HG02678 (cell line): ENCODE data around the gene SLC18A3.

ENCODE experiments used
- ATAC-seq: cut with Tn5 transposase; IDR thresholded peaks from one replicate; pipeline ENCODE4 v1.9.1; 2021; ENCODE audit warnings: mild to moderate bottlenecking, moderate library complexity; ENCODE audit not compliant: unreplicated experiment

Gene SLC18A3

DNA sequence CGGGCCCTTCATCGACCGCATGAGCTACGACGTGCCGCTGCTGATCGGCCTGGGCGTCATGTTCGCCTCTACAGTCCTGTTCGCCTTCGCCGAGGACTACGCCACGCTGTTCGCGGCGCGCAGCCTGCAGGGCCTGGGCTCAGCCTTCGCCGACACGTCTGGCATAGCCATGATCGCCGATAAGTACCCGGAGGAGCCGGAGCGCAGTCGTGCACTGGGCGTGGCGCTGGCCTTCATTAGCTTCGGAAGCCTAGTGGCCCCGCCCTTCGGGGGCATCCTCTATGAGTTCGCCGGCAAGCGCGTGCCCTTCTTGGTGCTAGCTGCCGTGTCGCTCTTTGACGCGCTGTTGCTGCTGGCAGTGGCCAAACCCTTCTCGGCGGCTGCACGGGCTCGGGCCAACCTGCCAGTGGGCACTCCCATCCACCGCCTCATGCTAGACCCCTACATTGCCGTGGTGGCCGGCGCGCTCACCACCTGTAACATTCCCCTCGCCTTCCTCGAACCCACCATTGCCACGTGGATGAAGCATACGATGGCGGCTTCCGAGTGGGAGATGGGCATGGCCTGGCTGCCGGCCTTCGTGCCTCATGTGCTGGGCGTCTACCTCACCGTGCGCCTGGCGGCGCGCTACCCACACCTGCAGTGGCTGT, 1.2 kb downstream of the SLC18A3 start:
- no peak for ATAC-seq

DNA sequence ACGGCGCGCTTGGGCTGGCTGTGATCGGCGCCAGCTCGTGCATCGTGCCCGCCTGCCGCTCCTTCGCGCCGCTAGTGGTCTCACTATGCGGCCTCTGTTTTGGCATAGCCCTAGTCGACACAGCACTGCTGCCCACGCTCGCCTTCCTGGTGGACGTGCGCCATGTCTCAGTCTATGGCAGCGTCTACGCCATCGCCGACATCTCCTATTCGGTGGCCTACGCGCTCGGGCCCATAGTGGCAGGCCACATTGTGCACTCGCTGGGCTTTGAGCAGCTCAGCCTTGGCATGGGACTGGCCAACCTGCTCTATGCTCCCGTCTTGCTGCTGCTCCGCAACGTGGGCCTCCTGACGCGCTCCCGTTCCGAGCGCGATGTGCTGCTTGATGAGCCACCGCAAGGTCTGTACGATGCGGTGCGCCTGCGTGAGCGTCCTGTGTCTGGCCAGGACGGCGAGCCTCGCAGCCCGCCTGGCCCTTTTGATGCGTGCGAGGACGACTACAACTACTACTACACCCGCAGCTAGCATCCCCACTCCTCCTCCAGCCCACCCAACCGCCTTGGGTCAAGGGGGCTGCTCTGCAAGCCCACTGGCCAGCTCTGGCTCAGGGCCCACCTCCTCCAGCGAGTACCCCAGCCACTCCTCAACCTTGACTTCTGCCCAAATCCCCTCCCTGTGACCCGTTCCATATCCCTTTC, 1.9 kb downstream of the SLC18A3 start:
- ATAC-seq = no peak

DNA sequence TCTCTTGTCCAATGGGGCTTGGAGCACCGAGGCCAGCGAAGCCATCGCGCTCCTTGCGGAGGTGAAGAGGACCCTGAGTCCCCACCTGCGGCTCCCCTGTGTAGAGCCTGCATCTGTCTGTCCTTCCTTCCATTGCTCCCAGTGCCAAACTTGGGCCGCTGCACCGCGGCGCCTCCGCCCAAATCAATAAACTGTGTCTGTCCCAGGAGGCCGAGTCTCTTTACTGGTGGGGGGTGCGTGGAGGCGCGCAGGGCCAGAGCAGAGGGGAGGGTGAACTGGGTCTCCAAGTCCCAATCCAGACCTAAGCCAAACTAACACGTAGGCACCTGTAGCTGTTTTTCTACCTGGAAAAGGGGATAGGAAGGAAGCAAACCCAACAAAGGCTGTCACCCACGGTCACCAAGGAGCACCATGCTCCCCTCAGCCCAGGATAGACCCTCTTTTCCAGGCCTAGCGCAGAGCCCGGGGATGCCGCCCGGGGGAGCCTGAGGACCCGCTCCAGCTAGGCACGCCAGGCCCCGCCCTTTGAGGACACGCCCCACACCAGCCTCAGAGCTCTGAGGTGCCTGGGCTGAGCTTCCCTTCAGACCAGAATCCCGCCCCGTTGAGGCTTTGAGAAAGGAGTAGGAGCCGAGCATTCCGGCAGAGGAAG, 2.5 kb downstream of the SLC18A3 start:
- no peak for ATAC-seq

DNA sequence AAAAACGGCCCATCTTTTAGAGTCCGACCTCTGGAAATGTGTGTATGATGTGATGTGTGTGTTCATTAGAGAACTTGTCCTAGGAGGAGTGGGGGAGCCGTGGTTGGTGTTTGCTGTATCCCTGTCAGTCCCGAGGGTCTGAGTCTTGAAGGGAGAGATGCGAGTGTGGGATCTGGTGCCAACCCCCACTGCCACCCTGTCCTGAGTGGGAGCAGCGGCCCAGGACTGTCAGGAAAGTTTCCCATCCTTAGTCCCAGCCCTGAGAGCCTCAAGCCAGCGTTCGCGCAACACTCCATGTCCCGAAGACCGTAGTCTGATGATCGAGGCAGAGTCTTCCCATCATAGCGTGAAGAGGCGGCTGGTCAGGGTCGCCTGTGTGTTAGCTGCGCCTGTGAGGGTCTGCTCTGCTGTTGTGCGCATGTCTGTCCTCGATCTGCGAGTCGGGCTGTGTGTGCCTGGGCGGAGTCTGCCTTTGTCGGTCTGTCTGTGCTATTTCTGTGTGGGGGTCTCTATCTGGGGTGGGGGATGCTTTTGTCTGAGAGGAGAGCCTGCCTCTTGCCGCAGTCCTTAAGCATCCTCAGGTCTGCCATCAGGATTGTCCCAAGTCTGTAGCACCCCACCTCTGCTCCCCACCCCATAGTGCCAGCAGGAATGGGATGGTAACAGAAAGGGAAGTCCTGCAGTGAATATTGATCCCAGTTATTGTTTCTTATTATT, 3.2 kb downstream of the SLC18A3 start:
- no peak for ATAC-seq

DNA sequence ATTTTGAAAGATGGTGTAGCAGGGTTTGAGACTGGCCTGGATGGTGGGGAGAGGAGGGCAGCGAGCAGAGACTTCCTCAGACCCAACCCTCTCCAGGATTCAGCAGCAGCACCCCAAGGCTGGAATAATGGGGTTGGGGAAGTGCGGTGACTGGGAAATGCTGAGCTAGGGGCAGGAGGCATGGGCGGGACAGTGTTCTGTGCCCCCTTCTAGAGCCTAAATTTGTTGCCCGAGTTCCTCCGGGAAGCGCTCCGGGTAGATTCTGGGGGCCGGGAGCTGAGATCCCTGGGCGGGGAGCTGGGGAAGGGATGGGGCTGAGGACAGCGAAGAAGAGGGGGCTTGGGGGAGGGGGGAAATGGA, 3.8 kb downstream of the SLC18A3 start, which contains the start of gene CHAT:
TSS of gene CHAT (plus strand) at position 156 of the 360 bp plus-strand sequence. CDS start at position 309, 153 bp downstream.
- no peak for ATAC-seq

DNA sequence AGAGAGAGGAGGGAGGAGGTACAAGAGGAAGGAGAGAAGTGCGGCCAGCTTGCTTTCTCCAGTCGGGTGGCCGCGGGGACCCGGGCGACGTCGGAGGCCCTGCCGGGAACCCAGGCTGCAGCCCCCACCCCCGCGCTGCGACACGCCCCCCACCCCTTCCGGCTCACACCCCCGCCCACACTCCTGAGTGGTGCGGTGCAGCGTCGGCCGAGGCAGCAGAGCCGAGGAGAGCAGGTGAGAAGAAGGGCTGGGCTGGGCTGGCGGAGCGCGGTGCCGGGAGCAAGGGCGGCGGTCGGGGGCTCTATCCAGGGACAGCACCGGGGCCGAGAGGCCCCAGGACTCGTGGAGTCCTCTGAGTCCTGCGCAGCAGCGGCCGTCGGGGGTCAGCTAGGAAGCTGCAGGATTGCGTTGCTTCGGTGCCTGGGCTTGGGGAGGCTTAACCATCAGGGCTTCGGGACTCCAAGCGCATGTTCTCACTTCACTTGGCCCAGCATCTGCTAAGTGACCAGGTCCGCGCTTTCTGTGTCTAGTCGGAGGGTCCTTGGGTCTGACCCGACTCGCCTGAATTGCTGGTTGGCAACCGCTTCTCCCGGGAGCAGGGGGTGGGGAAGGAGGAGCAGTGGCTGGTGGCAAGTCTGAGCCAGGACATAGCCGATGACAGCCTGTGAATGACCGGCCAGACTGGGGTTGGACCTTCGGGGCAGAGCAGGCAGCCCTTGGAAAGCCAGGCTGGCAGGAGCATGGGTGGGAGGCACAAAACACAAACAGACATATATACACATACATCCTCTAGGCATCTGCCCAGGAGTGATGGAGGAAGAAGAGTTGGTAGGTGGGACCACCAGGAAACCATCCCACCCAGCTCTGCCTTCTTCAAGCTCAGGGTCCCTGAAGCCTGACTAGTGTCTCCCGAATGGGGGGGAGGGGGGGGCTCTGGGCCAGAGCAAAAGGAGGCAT, 4.4 kb downstream of the SLC18A3 start:
- ATAC-seq = no peak

DNA sequence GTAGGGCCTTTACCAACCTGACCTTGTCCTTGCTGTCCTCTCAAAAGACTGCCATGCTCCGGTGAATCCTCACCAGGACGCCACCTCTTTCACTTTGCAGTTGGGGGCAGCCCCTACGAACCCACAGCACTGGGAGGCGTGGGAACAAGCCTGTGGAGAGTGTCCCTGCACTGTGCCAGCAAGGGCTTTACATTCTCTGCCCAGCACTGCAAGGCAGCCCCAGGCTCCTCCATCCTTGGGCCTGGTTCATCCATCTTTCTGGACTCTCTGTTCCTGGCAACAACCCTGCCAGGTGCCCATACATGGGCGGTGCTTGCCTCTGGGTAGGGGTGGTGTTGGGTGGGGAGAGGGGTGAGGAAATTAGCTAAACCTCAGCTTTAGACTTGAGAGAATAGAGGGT, 5.1 kb downstream of the SLC18A3 start:
- ATAC-seq = no peak

DNA sequence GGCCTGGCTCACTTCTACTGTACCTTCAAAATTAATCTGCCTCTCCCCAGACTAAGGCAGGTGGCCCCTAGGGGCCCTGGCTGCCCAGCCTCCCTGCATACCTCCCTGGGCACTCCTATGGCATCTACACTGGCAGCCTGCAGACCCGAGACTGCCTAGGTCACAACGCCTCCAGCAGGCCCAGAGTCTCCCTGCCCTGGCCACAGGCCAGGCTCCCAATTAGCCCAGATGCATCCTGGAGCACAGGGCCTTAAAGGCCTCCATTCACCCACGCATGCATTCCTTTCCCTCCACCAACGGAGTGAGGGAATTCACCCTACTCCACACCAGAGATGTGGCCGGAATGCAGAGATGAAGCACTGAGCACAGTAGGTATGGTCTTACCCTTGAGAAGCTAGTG, 5.6 kb downstream of the SLC18A3 start:
- ATAC-seq = no peak

DNA sequence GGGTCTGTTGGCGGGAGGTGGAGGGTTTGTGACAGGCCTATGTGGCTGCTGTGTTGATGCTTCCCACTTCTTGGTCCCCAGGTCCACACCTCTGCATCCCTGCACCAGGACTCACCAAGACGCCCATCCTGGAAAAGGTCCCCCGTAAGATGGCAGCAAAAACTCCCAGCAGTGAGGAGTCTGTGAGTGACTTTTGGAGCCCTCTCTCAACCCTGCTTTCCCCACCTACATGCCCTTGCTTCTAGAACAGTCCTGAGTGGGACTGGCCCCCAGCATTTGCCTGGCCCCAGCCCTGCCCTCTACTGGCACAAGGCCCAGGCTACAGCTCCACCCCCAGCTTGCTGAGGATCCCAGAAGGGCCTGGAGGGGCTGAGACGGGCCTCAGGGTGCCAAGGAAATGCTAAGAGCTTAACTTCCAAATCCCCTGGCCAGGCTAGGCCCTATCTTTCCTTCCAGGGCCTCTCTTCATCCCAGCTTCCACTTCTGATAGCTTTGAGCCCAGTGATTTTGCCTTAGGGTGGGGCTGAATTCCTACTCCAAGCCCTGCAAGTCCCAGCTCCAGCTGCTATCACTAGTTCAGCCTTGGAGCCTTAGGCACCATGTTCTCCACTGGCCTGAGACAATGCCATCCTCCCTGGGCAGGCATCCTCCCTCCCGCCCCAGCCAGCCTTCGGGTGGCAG, 6.5 kb downstream of the SLC18A3 start:
- ATAC-seq = no peak

DNA sequence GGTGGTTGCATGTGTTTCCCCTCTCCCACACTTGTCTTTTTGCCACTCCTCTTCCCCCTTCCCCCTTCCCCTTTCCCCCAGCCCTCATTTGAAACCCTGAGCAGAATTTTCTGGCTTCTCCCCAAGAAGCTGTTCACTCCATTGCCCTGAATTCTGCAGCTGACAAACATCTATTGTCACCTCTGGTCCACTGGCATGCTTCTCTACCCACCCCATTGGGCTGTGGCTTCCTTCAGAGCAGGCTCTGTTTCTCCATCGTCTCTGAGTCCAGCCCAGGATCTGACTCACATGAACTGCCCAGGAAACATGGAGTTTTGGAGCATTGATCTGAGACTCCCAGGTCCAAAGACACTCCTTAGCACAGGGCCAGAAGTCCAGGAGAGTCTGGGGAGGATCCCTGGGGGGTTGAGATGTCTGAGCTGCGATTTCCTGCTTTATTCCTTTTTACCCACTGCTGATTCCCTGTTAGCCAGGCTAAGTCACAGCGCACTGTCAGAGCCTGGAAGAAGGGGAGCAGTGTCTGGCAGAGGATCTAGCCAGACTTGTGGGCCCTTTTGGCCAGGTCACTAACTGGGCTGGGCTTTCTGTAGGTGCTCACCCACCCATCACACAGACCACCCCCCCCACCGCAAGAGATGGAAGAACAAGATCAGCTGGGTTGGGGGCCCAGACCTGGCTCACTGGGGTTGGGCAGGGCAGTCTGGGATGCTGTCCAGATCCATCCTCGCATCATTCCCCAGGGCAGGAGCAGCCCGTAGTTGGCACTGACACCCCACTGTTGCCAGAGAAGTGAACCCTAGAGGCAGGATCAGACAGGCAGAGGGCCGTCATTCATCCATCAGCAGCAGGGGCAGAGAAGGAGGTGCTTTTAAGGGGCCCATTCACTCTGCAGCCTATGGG, 7.3 kb downstream of the SLC18A3 start:
- no peak for ATAC-seq

DNA sequence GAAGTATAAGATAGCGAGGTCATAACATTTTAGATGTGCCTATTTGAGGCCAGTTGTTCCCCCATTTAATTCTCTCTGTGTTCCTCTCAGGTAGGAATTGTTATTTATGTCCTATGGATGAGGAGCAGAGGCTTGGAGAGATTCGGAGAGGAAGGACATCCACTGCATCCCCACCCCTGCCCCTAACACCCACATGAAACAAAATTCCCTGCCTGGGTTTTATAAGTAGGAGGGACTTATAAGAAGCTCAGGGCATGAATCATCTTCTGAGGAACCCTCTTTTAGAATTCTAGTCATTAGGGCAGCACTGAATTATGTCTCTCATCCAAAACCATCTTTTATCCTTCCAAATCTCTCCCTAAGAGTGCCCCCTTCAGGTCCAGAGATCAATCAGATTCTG, 8.7 kb downstream of the SLC18A3 start:
- no peak for ATAC-seq

DNA sequence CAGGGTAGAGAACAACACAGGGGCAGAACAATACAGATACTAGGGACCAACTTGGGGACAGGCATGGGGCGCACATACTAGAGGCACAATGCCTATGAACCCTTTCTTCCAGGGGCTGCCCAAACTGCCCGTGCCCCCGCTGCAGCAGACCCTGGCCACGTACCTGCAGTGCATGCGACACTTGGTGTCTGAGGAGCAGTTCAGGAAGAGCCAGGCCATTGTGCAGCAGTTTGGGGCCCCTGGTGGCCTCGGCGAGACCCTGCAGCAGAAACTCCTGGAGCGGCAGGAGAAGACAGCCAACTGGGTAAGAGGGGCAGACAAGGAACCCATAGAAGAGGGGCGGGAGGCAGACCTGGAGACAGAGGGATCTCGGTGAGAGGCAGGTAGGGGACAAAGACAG, 9.5 kb downstream of the SLC18A3 start:
- ATAC-seq = no peak

DNA sequence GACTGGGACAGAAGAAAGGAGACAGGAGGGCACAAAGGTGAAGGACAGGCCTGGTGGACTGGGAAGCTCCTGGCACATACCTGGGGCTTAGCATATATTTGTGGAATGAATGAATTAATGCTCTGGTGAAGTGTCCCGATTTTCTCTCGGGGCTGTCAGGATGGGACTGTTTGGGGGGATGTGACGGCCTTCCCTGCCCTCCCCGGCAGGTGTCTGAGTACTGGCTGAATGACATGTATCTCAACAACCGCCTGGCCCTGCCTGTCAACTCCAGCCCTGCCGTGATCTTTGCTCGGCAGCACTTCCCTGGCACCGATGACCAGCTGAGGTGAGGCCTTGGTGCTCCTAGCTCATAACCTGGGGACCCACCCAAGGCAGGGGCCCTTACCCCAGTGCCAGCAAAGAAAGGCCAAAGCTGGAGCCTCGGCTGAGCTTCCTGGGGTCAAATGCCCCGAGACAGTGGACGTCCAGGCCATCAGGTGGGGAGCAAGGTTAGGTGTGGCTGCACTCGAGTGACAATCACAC, 10.2 kb downstream of the SLC18A3 start:
- ATAC-seq = no peak

DNA sequence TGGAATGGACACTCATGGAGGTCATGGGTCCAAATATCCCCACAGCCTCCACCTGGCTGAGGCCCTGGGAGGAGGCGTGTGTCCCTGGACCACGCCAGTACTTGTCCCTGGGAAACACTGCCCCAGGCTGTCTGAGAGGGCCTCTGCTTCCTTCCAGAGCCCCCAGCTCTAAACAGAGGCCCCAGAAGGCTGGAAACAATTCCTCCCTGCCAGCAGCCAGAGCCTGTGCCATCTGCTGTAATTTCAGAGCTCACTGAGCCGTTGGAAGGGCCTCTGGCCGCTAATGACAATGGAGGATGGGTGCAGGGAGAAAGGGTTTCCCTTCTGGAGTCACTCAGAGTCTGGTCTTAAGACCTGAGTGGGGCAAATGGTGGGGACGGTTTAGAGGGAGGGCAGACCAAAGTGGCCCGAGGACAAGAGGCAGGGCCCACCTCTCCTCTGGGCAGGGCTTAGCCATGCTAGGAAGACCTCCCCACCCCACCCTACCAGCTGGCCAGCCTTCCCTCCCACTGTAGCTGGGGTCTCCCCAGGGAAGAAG, 10.8 kb downstream of the SLC18A3 start:
- no peak for ATAC-seq

DNA sequence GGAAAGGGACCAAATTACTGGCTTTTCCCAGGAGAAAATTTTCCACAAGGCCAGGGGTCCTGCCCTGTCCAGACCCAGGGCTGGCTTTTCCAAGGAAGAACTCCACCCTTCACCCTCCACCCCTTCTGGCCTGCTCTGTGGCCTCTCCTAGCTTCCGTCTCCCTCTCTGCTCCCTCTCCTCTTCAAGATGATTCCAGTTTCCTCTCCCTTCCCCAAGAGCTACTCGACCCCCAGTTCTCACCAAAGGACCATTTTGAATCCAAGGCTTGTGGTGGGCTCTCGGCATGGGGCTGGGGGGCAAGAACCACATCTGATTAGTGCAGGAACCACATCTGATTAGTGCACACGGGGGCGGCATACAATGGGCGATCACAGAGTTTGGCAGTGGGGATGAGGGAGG, 11.5 kb downstream of the SLC18A3 start:
- ATAC-seq = no peak

DNA sequence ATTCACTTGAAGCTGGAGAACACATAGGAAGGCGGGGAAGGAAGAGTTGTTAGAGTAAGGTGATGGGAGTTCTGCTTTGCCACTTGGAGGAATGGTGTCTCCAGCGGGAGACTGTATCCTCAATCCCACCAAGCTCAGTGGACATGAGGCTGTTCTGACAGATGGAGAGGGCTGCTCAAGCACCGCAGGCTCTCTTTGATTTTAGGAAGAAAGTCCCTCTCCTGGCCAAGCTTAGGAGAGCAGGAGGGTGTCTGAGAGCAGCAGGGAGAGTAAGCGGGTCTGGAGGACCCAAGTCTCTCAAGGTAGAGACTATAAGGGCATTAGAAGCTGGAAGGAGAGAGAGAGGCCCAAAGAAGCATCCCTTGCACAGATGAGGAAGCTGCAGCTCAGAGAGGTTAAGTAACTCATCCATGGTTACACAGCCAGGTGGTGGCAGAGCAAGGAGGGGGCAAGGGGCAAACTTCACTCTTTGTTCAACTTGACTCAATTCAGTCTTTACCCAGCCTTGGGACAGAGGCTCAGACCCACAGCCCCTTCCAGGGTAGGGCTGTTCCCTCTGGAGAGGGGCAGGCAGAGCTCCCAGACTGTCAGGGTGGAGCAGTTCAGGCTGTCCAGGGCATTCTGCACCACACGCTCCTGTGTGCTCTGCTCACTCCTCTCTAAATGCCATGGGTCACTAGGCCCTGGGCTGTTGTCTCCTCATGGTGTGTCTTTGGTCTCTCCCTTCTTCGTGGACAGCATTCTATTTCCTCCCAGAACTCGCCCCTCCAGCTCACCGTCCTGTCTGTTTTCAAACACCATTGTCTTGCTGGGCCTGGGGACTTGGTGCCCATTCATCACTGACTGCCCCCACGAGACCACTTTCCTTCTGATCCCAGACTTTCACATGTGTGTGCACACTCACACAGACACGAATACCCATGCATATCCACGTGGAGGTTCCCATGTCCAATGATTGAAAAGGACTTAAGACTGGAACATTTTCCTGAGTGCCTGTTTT, 12.6 kb downstream of the SLC18A3 start:
- no peak for ATAC-seq

DNA sequence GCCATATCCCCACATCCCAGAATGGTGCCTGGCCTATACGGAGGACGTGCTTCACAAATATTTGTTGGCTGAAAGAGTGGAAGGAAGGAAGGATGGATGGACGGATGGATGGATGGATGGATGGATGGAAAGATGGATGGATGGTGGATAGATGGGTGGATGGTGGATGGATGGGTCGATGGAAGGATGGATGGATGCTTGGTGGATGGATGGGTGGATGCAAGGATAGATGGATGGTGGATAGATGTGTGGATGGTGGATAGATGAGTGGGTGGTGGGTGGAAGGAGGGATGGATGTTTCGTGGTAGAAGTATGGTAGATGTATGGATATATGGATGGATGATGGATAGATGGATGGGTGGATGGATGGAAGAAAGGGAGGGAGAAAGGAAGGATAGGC, 14.5 kb downstream of the SLC18A3 start:
- ATAC-seq = no peak
